T47D (cell line): Measurements from ENCODE around the gene IGSF22.
"Not testable (repeated sequence)": the region's sequence is repeated elsewhere in the genome, so short reads cannot be mapped to it uniquely, and the experiment has no call there.

ENCODE experiments used
- DNase-seq, 2 experiments: peaks; one replicate each; pipeline versions ENCODE4 v3.0.0 to v3.0.0-alpha.2; 2011 to 2012; ENCODE audit warnings: low read depth in 1 of 2, low spot score in 1 of 2
- JUND ChIP-seq: IDR thresholded peaks from 2 replicates; pipeline ENCODE4 v1.6.1; 2012; ENCODE audit warnings: low read depth
- in situ Hi-C: cut with HindIII; loops from 2 replicates; pipeline ENCODE4 v1.10.0; 2016; ENCODE audit warnings: low sequenced_read_pairs, low pct_unique_long_range_greater_than_20kb

Gene IGSF22

GRCh38 chr11:18684267-18684666, 41.7 kb downstream of the IGSF22 start:
- in situ Hi-C loops: no loop called here
- no peak for TF ChIP-seq JUND
- no peak for DNase-seq

DNA sequence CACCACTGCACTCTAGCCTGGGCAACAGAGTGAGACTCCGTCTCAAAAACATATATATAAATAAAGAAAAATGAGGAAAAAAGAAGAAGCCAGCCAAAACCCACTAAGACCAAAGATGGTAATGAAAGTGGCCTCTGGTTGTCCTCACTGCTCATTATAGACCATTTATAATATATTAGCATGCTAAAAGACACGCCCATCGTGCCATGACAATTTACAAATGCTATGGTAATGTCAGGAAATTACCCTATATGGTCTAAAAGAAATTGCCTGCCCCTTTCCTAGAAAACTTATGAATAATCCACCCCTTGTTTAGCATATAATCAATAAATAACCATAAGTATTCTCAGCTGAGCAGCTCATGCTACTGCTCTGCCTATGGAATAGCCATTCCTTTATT, 43.5 kb downstream of the IGSF22 start:
- in situ Hi-C loops: no loop called here
- TF ChIP-seq JUND: no peak
- DNase-seq: no peak

DNA sequence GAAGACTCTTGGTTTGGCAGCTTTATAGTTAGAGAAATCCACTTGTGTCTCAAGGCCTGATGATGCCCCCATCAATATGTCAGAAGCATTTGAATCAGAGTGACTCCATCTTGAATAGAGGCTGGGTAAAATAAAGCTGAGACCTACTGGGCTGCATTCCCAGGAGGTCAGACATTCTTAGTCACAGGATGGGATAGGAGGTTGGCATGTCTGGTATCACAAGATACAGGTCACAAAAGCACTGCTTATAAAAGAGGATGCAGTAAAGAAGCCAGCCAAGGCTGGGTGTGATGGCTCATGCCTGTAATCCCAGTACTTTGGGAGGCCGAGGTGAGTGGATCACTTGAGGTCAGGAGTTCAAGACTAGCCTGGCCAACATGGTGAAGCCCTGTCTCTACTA, 44.0 kb downstream of the IGSF22 start:
- in situ Hi-C loops, DNase-seq: not testable (repeated sequence)

DNA sequence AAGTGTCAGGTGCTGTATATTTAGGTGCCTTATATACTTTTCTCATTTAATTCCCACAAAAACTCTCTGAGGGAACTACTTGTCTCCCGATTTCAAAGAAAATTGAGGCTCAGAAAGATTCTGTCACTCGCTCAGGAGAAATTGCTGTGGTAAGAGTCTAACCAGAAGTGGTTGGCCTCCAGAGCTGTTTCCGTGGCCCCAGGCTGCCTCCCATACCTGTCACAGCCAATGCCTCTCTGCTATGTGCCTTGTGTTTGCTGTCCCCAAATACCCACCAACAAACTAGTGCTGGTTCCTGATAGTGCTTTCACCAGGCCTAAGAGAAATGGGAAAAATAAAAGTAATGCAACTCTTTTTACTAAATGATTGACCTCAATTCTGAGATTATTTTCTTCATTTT, 48.4 kb downstream of the IGSF22 start:
- TF ChIP-seq JUND: no peak
- DNase-seq: peak in 1 of 2 experiments; percentile 76
- in situ Hi-C loops: no loop called here

GRCh38 chr11:18676803-18677202, 49.2 kb downstream of the IGSF22 start:
- no peak for DNase-seq
- in situ Hi-C loops: no loop called here
- no peak for TF ChIP-seq JUND

DNA sequence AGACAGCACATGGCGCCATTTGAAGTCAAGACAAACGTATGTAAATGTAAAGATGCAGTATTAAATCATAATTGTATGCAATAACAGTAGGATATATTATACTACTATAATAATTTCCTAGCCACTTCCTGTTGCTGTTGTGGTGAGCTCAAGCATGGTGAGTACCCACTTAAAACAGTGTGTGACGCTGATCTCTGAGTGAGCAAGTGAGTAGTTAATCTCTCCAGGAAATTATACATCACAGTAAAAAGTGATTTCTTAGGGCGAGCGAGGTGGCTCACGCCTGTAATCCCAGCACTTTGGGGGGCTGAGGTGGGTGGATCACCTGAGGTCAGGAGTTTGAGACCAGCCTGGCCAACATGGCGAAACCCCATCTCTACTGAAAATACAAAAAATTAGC, 53.8 kb downstream of the IGSF22 start:
- DNase-seq, in situ Hi-C loops: not testable (repeated sequence)

GRCh38 chr11:18671246-18671645, 54.7 kb downstream of the IGSF22 start:
- no peak for TF ChIP-seq JUND
- DNase-seq: no peak
- in situ Hi-C loops: no loop called here

DNA sequence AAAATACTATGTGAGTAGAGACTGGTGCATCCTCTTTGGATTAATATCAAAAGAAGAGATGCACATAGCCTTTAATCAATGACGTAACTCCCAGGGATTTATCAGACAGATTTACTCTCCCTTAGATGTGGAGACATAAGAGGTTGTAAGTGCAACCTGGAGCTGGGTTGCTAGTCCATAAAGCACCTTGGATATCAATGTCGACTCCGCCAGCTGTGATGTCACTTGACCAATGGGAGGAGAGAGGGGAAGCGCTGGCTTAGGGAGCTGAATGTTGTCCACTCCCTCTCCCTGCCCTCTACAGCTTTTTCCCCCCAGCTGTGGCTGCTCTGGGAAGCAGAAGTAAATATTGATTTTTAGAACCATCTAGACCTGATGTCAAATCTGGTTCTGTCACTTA, 56.3 kb downstream of the IGSF22 start:
- no peak for TF ChIP-seq JUND
- in situ Hi-C loops: no loop called here
- DNase-seq: peak in 1 of 2 experiments; percentile 38

DNA sequence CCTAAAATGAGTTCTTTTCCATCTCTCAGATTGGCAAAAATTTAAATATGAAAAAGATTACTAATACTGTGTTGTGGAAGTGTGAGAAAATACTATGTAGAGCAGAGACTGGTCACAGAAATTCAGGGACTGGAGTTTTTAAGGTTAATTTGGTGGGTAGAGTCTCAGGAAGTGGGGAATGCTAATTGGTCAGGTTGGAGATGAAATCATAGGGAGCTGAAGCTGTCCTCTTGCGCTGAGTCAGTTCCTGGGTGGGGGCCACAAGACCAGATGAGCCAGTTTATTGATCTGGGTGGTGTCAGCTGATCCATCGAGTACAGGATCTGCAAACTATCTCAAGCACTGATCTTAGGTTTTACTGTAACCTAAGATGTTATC, 56.8 kb downstream of the IGSF22 start:
- TF ChIP-seq JUND: no peak
- in situ Hi-C loops: no loop called here
- DNase-seq: peak in 1 of 2 experiments; percentile 64

- DNase-seq: no peak
- TF ChIP-seq JUND: no peak
- in situ Hi-C loops: no loop called here
Measured at GRCh38 chr11:18668131-18668530, 57.9 kb downstream of the IGSF22 start.

DNA sequence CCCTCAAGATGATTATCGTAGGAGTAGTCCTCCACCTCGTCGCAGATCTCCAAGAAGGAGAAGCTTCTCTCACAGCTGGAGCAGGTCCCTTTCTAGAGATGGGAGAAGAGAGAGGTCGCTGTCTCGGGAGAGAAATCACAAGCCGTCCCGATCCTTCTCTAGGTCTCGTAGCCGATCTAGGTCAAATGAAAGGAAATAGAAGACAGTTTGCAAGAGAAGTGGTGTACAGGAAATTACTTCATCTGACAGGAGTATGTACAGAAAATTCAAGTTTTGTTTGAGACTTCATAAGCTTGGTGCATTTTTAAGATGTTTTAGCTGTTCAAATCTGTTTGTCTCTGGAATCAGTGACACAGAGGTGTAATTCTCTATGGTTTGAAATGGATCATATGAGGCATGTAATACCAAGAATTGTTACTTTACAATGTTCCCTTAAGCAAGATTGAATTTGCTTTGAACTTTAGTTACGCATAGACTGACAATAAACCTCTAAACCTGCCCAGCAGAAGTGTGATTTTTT, 60.6 kb downstream of the IGSF22 start:
- in situ Hi-C loops, DNase-seq: not testable (repeated sequence)

GRCh38 chr11:18657673-18658072, 68.3 kb downstream of the IGSF22 start:
- in situ Hi-C loops: no loop called here
- no peak for TF ChIP-seq JUND
- no peak for DNase-seq
